SK-N-SH treated with all-trans-retinoic acid at 6 μM for 48 hours (cell line): ENCODE results near the gene OMP.

ENCODE experiments used
- ARNTL ChIP-seq: fragments of 450-650 bp; formaldehyde crosslinking; IDR thresholded peaks from 2 replicates; pipeline ENCODE4 v1.5.0; 2020; ENCODE audit warnings: low read depth, mild to moderate bottlenecking, moderate library complexity, borderline replicate concordance
- CREB5 ChIP-seq: fragments of 250-450 bp; sonication (Bioruptor Pico); IDR thresholded peaks from 2 replicates; pipeline ENCODE4 v1.5.1; 2020; ENCODE audit warnings: low read depth, mild to moderate bottlenecking, moderate library complexity
- ESRRG ChIP-seq: fragments of 250-450 bp; sonication (Bioruptor Pico); IDR thresholded peaks from 2 replicates; pipeline ENCODE4 v1.6.1; 2021; ENCODE audit warnings: mild to moderate bottlenecking
- GLIS3 ChIP-seq: fragments of 250-450 bp; sonication (Bioruptor Pico); IDR thresholded peaks from 2 replicates; pipeline ENCODE4 v1.5.0; 2020; ENCODE audit warnings: mild to moderate bottlenecking, moderate library complexity
- RARB ChIP-seq: fragments of 250-450 bp; sonication (Bioruptor Pico); IDR thresholded peaks from 2 replicates; pipeline ENCODE4 v1.8.0; 2021; ENCODE audit warnings: mild to moderate bottlenecking, moderate library complexity
- SNAI2 ChIP-seq: fragments of 250-450 bp; sonication (Bioruptor Pico); IDR thresholded peaks from 2 replicates; pipeline ENCODE4 v1.5.0; 2020; ENCODE audit warnings: mild to moderate bottlenecking, moderate library complexity
- ZC3H10 ChIP-seq: fragments of 250-450 bp; sonication (Bioruptor Pico); IDR thresholded peaks from 2 replicates; pipeline ENCODE4 v1.5.1; 2021; ENCODE audit warnings: mild to moderate bottlenecking, moderate library complexity
- ZFP3 ChIP-seq: fragments of 250-450 bp; sonication (Bioruptor Pico); IDR thresholded peaks from 2 replicates; pipeline ENCODE4 v1.5.0; 2020; ENCODE audit warnings: mild to moderate bottlenecking, moderate library complexity
- ZFP30 ChIP-seq: fragments of 450-650 bp; formaldehyde crosslinking; IDR thresholded peaks from 2 replicates; pipeline ENCODE4 v1.5.0; 2022; ENCODE audit warnings: mild to moderate bottlenecking, moderate library complexity
- ZNF565 ChIP-seq: fragments of 450-650 bp; formaldehyde crosslinking; conservative IDR thresholded peaks from 2 replicates; pipeline ENCODE4 v1.5.0; 2020; ENCODE audit warnings: low read depth, mild to moderate bottlenecking, moderate library complexity
- ZNF70 ChIP-seq: fragments of 450-650 bp; formaldehyde crosslinking; IDR thresholded peaks from 2 replicates; pipeline ENCODE4 v1.5.0; 2020; ENCODE audit warnings: mild to moderate bottlenecking, moderate library complexity
- ZNF8 ChIP-seq: fragments of 450-650 bp; formaldehyde crosslinking; IDR thresholded peaks from 2 replicates; pipeline ENCODE4 v1.5.0; 2020; ENCODE audit warnings: mild to moderate bottlenecking, moderate library complexity
- TF ChIP-seq, protein P1 (sequence below): fragments of 250-450 bp; sonication (Bioruptor Pico); IDR thresholded peaks from 2 replicates; pipeline ENCODE4 v1.8.0; 2020; ENCODE audit warnings: mild to moderate bottlenecking, moderate library complexity, borderline replicate concordance
- TF ChIP-seq, protein P2 (sequence below): fragments of 250-450 bp; sonication (Bioruptor Pico); IDR thresholded peaks from 2 replicates; pipeline ENCODE4 v1.5.1; 2021; ENCODE audit warnings: mild to moderate bottlenecking, moderate library complexity

DNA sequence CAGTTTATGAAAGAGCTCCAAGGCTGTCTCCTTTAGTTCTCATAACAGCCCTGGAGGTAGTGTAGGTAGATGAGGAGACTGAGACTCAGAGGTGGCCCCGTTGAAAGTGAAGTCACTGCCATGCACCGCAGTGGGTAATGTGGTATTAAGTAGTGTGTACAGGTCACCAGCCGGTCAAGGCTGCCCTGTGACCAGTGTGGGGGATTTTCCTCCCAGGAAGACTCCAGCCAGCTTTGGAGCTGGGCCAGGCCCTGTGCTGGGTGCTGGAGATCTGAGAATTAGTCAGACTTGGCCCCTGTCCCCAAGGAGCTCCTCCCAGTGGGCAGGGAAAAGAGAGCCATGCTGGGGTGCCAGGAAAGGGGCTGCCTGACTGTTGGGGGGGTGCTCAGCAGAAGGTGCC, 5.3 kb downstream of the OMP start:
- no peak for TF ChIP-seq SNAI2 (CRISPR knock-in tag)
- TF ChIP-seq, protein P1, sequence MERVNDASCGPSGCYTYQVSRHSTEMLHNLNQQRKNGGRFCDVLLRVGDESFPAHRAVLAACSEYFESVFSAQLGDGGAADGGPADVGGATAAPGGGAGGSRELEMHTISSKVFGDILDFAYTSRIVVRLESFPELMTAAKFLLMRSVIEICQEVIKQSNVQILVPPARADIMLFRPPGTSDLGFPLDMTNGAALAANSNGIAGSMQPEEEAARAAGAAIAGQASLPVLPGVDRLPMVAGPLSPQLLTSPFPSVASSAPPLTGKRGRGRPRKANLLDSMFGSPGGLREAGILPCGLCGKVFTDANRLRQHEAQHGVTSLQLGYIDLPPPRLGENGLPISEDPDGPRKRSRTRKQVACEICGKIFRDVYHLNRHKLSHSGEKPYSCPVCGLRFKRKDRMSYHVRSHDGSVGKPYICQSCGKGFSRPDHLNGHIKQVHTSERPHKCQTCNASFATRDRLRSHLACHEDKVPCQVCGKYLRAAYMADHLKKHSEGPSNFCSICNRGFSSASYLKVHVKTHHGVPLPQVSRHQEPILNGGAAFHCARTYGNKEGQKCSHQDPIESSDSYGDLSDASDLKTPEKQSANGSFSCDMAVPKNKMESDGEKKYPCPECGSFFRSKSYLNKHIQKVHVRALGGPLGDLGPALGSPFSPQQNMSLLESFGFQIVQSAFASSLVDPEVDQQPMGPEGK = no peak
- TF ChIP-seq ZFP3 (CRISPR knock-in tag) = peak; percentile 77
- TF ChIP-seq ZFP30 = no peak
- TF ChIP-seq RARB (CRISPR knock-in tag) = no peak
- no peak for TF ChIP-seq ESRRG (CRISPR knock-in tag)
- TF ChIP-seq, protein P2, sequence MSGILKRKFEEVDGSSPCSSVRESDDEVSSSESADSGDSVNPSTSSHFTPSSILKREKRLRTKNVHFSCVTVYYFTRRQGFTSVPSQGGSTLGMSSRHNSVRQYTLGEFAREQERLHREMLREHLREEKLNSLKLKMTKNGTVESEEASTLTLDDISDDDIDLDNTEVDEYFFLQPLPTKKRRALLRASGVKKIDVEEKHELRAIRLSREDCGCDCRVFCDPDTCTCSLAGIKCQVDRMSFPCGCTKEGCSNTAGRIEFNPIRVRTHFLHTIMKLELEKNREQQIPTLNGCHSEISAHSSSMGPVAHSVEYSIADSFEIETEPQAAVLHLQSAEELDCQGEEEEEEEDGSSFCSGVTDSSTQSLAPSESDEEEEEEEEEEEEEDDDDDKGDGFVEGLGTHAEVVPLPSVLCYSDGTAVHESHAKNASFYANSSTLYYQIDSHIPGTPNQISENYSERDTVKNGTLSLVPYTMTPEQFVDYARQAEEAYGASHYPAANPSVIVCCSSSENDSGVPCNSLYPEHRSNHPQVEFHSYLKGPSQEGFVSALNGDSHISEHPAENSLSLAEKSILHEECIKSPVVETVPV (CRISPR knock-in tag) = no peak
- no peak for TF ChIP-seq ZNF8 (CRISPR knock-in tag)
- TF ChIP-seq CREB5 (CRISPR knock-in tag) = peak; percentile 26; the same call in 1 of the 2 replicates
- TF ChIP-seq ZNF565 (CRISPR knock-in tag) = no peak
- TF ChIP-seq ARNTL (CRISPR knock-in tag) = no peak
- no peak for TF ChIP-seq GLIS3 (CRISPR knock-in tag)
- TF ChIP-seq ZNF70 = no peak
- no peak for TF ChIP-seq ZC3H10 (CRISPR knock-in tag)
